T-cell (primary cell): ENCODE data around the gene ANO1. TPM values are rescaled to one million over a fixed set of nuclear protein-coding genes. Genes with fewer than 3 reads are reported as not detected.
"Not testable (repeated sequence)": the region's sequence is repeated elsewhere in the genome, so short reads cannot be mapped to it uniquely, and the experiment has no call there.

Source experiments
- ATAC-seq, 4 experiments: fragments of 200-7000 bp in 3 of 4; fragments of 150-1000 bp in 1 of 4; cut with Tn5 transposase; replicated peaks in 1 of 4; 1 replicate in 3 of 4; 2 replicates in 1 of 4; pipeline ENCODE4 v1.10.0; 2021; ENCODE audit warnings: moderate library complexity in 3 of 4, mild to moderate bottlenecking in 2 of 4, moderate number of reproducible peaks in 1 of 4
- CTCF ChIA-PET, 2 donors: fragments of 300-600 bp; sonication (Branson Sonifier 250); formaldehyde crosslinking; loops; one replicate each; lab custom pipeline; 2022; ENCODE audit warnings: antibody characterized with exemption in 2 of 2; lab: Charles Lee
- POLR2A ChIA-PET, 2 donors: fragments of 300-600 bp; sonication (Branson Sonifier 250); formaldehyde crosslinking; loops; one replicate each; lab custom pipeline; 2022; ENCODE audit warnings: antibody characterized with exemption in 2 of 2; lab: Charles Lee
- DNase-seq, 35 experiments: peaks; one replicate each; pipeline versions ENCODE4 v3.0.0 to v3.0.0-alpha.2; 2013 to 2023
- H3K27ac ChIP-seq: one replicate; pipeline ENCODE4 v1.5.1; 2013; ENCODE audit warnings: low read length
- H3K27me3 ChIP-seq, 2 experiments: replicated peaks in 1 of 2; 1 replicate in 1 of 2; 2 replicates in 1 of 2; pipeline versions ENCODE4 v1.6.1 to v1.7.0; 2013; ENCODE audit warnings: low read length in 1 of 2, mixed read lengths in 1 of 2; ENCODE audit not compliant: control insufficient read depth in 2 of 2, insufficient read depth in 2 of 2; ENCODE audit errors: extremely low read depth in 1 of 2
- H3K36me3 ChIP-seq, 2 donors: 1 replicate in 1 of 2; 2 replicates in 1 of 2; pipeline versions ENCODE4 v1.6.1 to v1.7.0; 2013; ENCODE audit warnings: low read length in 1 of 2; ENCODE audit not compliant: control insufficient read depth in 2 of 2, insufficient read depth in 1 of 2; ENCODE audit errors: extremely low read depth in 1 of 2
- H3K4me1 ChIP-seq, 2 experiments: 1 replicate in 1 of 2; 2 replicates in 1 of 2; pipeline versions ENCODE4 v1.6.1 to v1.7.0; 2013; ENCODE audit warnings: low read length in 2 of 2, mixed read lengths in 1 of 2; ENCODE audit not compliant: insufficient read depth in 2 of 2, control insufficient read depth in 1 of 2; ENCODE audit errors: extremely low read depth in 1 of 2
- H3K4me3 ChIP-seq, 2 donors: 1 replicate in 1 of 2; 2 replicates in 1 of 2; pipeline versions ENCODE4 v1.5.1 to v1.7.0; 2013; ENCODE audit warnings: mild to moderate bottlenecking in 2 of 2, low read length in 1 of 2, moderate library complexity in 1 of 2; ENCODE audit not compliant: control insufficient read depth in 1 of 2; ENCODE audit errors: extremely low read depth in 1 of 2
- H3K9me3 ChIP-seq: 2 replicates; pipeline ENCODE4 v1.7.0; 2013
- H3K27ac Mint-ChIP-seq, 2 donors: one replicate each; pipeline ENCODE4 v1.8.0; 2020 to 2021; ENCODE audit warnings: mild to moderate bottlenecking in 2 of 2, mixed read lengths in 2 of 2
- H3K27me3 Mint-ChIP-seq, 2 donors: one replicate each; pipeline ENCODE4 v1.8.0; 2021 to 2022; ENCODE audit warnings: mixed read lengths in 2 of 2
- H3K36me3 Mint-ChIP-seq: one replicate; pipeline ENCODE4 v1.8.0; 2021; ENCODE audit warnings: mixed read lengths
- H3K4me1 Mint-ChIP-seq, 3 donors: one replicate each; pipeline ENCODE4 v1.8.0; 2020 to 2022; ENCODE audit warnings: mixed read lengths in 3 of 3, mild to moderate bottlenecking in 1 of 3
- H3K4me3 Mint-ChIP-seq, 3 donors: one replicate each; pipeline ENCODE4 v1.8.0; 2020 to 2022; ENCODE audit warnings: mild to moderate bottlenecking in 3 of 3, mixed read lengths in 3 of 3, moderate library complexity in 3 of 3
- H3K9me3 Mint-ChIP-seq, 3 donors: one replicate each; pipeline ENCODE4 v1.8.0; 2020 to 2022; ENCODE audit warnings: mixed read lengths in 3 of 3
- WGBS: methylation state at CpG from one replicate; pipeline ENCODE4 v1.1.5; 2013; ENCODE audit warnings: missing lambda C conversion rate; ENCODE audit not compliant: insufficient coverage; 5-methylcytosine and 5-hydroxymethylcytosine counted together
- total RNA-seq, 35 experiments: library from RNA in 6 of 35; stranded (reverse) in 6 of 35; fragments of 120-200 nt in 1 of 35; gene quantifications; one replicate each; pipeline versions ENCODE4 v1.2.1 to v1.2.4 and lab custom pipeline; 2013 to 2026

The ANO1 gene
- total RNA-seq, 5 donors from 2014 or later (not counting 1 experiment from before 2014, with no cell fraction given): 0.19 to 0.38 (median 0.33) TPM; not detected in 2

- ChIA-PET POLR2A (no interaction called here), CTCF (interaction anchor here in 1 of 2 donors (1.6 kb wide), 1 partner anchor 276 kb away, joined by 5 read pairs; no protein-coding TSS in a partner anchor)
- H3K27ac ChIP-seq: no peak overlapping the region
- H3K36me3 ChIP-seq: no peaks in the 10 kb centered on the region
- Mint-ChIP-seq H3K36me3 (no peaks in the 10 kb centered on the region), H3K4me1 (peaks cover 0 to 7% (median 2%) of the 10 kb centered on the region in 3 donors), H3K27me3 (peaks cover 4 to 8% of the 10 kb centered on the region in 2 donors), H3K4me3 (no peak overlapping the region), H3K9me3 (no peaks in the 10 kb centered on the region), H3K27ac (no peak overlapping the region)
- peaks cover 2 to 38% of the 10 kb centered on the region in 2 experiments for H3K27me3 ChIP-seq
- DNase-seq: no peak
- H3K4me3 ChIP-seq: no peak overlapping the region
- ATAC-seq: no peak
- WGBS: 67% methylated on average over 3 of the region's 3 CpGs
- peaks cover 0 to 6% of the 10 kb centered on the region in 2 experiments for H3K4me1 ChIP-seq
- no peaks in the 10 kb centered on the region for H3K9me3 ChIP-seq
Observed at GRCh38 chr11:70194792-70195791, 117.0 kb downstream of the ANO1 start.

- no peak overlapping the region for H3K27ac ChIP-seq
- DNase-seq: no peak
- H3K27me3 ChIP-seq: peaks cover 2 to 11% of the 10 kb centered on the region in 2 experiments
- 73% methylated on average over 7 of the region's 10 CpGs for WGBS
- no peak overlapping the region for H3K4me3 Mint-ChIP-seq
- H3K4me1 Mint-ChIP-seq: peaks cover 20 to 25% (median 24%) of the 10 kb centered on the region in 3 donors
- ChIA-PET CTCF (interaction anchor here in 1 of 2 donors (0.9 kb wide), 1 partner anchor 148 kb away, joined by 3 read pairs; no protein-coding TSS in a partner anchor), POLR2A (no interaction called here)
- H3K4me1 ChIP-seq: peaks cover 12 to 26% of the 10 kb centered on the region in 2 experiments
- no peaks in the 10 kb centered on the region for H3K9me3 Mint-ChIP-seq
- H3K27ac Mint-ChIP-seq: no peak overlapping the region
- H3K9me3 ChIP-seq: no peaks in the 10 kb centered on the region
- H3K4me3 ChIP-seq: no peak overlapping the region
- peaks cover 0 to 4% of the 10 kb centered on the region in 2 donors for H3K27me3 Mint-ChIP-seq
- no peak for ATAC-seq
- H3K36me3 ChIP-seq: peaks cover 0 to 5% of the 10 kb centered on the region in 2 donors
- H3K36me3 Mint-ChIP-seq: peaks cover 7% of the 10 kb centered on the region
Observed at GRCh38 chr11:70200212-70200844, 122.2 kb downstream of the ANO1 start.

GRCh38 chr11:70201047-70201446 is 122.9 kb downstream of the ANO1 start:
- H3K27ac ChIP-seq, POLR2A ChIA-PET, H3K27ac Mint-ChIP-seq, H3K27me3 Mint-ChIP-seq, H3K4me3 ChIP-seq, CTCF ChIA-PET, H3K9me3 ChIP-seq, DNase-seq, H3K27me3 ChIP-seq, ATAC-seq, H3K9me3 Mint-ChIP-seq, H3K4me3 Mint-ChIP-seq: not testable (repeated sequence)
- H3K4me1 ChIP-seq: peaks cover 15 to 31% of the 10 kb centered on the region in 2 experiments
- H3K36me3 Mint-ChIP-seq: peaks cover 10% of the 10 kb centered on the region
- 100% methylated on average over 1 of the region's 3 CpGs for WGBS
- peaks cover 27 to 32% (median 30%) of the 10 kb centered on the region in 3 donors for H3K4me1 Mint-ChIP-seq
- H3K36me3 ChIP-seq: peaks cover 5 to 11% of the 10 kb centered on the region in 2 donors

GRCh38 chr11:70201882-70202861 is 124.1 kb downstream of the ANO1 start:
- Mint-ChIP-seq H3K27me3 (no peaks in the 10 kb centered on the region), H3K4me1 (peaks cover 37 to 40% (median 38%) of the 10 kb centered on the region in 3 donors), H3K36me3 (peaks cover 18% of the 10 kb centered on the region), H3K4me3 (peak overlapping the region; percentile 88 to 97 (median 94)), H3K27ac (peak overlapping the region; percentile 93 to 94), H3K9me3 (no peaks in the 10 kb centered on the region)
- ATAC-seq (no peak), DNase-seq (no peak)
- Histone ChIP-seq H3K27me3 (peaks cover 2 to 5% of the 10 kb centered on the region in 2 experiments), H3K9me3 (no peaks in the 10 kb centered on the region), H3K4me3 (peak overlapping the region; percentile 77 to 98), H3K4me1 (peaks cover 15 to 36% of the 10 kb centered on the region in 2 experiments), H3K36me3 (peaks cover 8 to 23% of the 10 kb centered on the region in 2 donors), H3K27ac (peak overlapping the region; percentile 47)
- 88% methylated on average over 21 of the region's 29 CpGs for WGBS
- CTCF ChIA-PET: no interaction called here
- POLR2A ChIA-PET: no interaction called here

- Histone ChIP-seq H3K36me3 (peaks cover 14 to 32% of the 10 kb centered on the region in 2 donors), H3K9me3 (no peaks in the 10 kb centered on the region), H3K27me3 (peaks cover 2 to 5% of the 10 kb centered on the region in 2 experiments), H3K4me3 (peak within 1 kb of the TSS; percentile 77 to 98), H3K27ac (peak within 1 kb of the TSS; percentile 82), H3K4me1 (peaks cover 15 to 45% of the 10 kb centered on the region in 2 experiments)
- Mint-ChIP-seq H3K27me3 (no peaks in the 10 kb centered on the region), H3K36me3 (peaks cover 23% of the 10 kb centered on the region), H3K9me3 (no peaks in the 10 kb centered on the region), H3K27ac (peak within 1 kb of the TSS; percentile 95 to 97), H3K4me3 (peak within 1 kb of the TSS; percentile 88 to 97 (median 94)), H3K4me1 (peaks cover 45 to 49% (median 46%) of the 10 kb centered on the region in 3 donors)
- WGBS: under 1% methylated on average over 91 of the region's 91 CpGs
- DNase-seq: peak; percentile 79 to 96 (median 89)
- ATAC-seq: peak; percentile 66 to 78 (median 76)
- ChIA-PET POLR2A (no interaction called here), CTCF (no interaction called here)
Observed at GRCh38 chr11:70202920-70203750, 125.0 kb downstream of the ANO1 start, which contains the start of gene FADD. FADD (plus strand) TSS chr11:70203296; CDS start chr11:70203460, 164 bp downstream.
